GM19025 (cell line): ENCODE data around the gene EARS2.
"Not testable (repeated sequence)": the region's sequence is repeated elsewhere in the genome, so short reads cannot be mapped to it uniquely, and the experiment has no call there.

Experiments
- ATAC-seq: cut with Tn5 transposase; IDR thresholded peaks from one replicate; pipeline ENCODE4 v1.9.1; 2021; ENCODE audit warnings: mild to moderate bottlenecking, low read depth, moderate library complexity; ENCODE audit not compliant: unreplicated experiment

EARS2 gene

GRCh38 chr16:23485841-23486240, 71.3 kb downstream of the EARS2 start:
- ATAC-seq = no peak

DNA sequence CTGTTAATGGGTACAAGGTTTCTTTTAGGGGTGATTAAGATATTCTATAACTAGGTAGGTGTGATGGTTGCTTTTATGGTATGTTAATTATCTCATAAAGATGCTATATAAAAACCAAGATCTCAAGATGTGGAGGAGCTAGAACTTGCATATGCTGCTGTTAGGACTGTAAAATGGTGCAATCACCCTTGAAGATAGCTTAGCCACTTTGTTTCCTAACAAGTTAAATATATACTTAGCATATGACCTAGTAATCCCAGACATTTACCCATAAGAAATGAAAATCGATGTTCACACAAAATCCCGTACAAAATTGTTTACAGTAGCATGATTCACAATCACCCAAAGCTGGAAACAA, 71.9 kb downstream of the EARS2 start:
- ATAC-seq = no peak

GRCh38 chr16:23484510-23485256, 72.5 kb downstream of the EARS2 start:
- no peak for ATAC-seq

DNA sequence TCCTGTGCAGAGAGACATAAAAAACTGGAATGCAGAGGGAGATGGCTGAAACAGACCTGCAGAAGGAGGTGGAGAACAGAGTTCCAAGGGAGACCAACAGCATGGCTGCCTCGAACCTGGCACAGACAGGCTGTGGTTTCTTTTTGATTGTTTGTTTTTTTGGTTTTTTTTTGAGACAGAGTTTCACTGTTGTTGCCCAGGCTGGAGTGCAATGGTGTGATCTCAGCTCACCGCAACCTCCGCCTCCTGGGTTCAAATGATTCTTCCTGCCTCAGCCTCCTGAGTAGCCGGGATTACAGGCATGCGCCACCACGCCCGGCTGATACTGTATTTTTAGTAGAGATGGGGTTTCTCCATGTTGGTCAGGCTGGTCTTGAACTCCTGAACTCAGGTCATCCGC, 73.7 kb downstream of the EARS2 start:
- ATAC-seq = not testable (repeated sequence)

DNA sequence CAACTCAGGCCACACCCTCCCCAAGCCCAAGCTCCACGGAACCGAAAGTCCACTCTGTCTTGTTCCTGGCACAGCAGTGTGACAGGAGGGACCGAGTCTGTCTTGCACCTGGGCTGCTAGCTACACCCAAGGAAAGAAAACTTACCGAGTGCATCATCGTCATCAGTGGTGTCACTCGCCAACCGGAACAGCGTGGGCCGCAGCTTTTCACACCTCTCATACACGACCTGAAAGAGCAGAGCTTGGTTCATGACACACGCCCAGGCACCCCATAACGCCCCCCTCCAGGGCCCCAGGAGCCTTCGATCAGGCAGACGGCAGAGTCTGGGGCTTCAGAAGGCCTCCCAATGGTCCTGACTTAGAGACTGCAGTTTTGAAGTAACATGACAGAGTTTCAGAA, 74.4 kb downstream of the EARS2 start:
- peak; percentile 75 for ATAC-seq

- no peak for ATAC-seq
Observed at GRCh38 chr16:23480257-23480656, 76.9 kb downstream of the EARS2 start.

GRCh38 chr16:23479138-23479537, 78.0 kb downstream of the EARS2 start:
- ATAC-seq = no peak

DNA sequence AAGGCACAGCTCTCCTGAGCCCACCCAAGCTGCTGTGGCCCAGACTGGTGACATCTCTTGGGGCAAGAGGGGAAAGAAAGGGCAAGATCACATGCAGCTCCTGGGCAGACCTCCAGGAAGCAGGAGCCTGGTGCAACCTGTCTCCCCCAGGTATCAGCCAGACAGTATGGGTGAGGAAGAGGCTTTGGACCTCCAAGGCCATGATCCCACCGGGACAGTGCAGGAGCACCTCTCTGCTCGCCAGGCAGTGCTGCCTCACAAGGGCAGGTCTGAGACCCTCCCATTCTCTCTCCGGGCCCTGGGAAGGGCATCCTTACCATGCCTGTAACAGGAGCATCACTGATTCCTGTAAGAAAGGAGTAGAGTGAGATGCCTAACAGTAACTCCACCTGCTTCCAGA, 78.6 kb downstream of the EARS2 start:
- no peak for ATAC-seq

GRCh38 chr16:23476289-23476688, 80.9 kb downstream of the EARS2 start:
- ATAC-seq = no peak
